VCaP (cell line): ENCODE results near the gene EPHB2.

Experiments
- H3K27ac ChIP-seq: fragments of 450-650 bp; 2 replicates; pipeline ENCODE4 v1.5.1; 2017
- CTCF ChIP-seq: fragments of 450-650 bp; conservative IDR thresholded peaks from 2 replicates; pipeline ENCODE4 v1.5.1; 2017; ENCODE audit warnings: mild to moderate bottlenecking, moderate library complexity

Gene EPHB2

GRCh38 chr1:22799971-22800370 lies 89.3 kb downstream of the EPHB2 start:
- TF ChIP-seq CTCF: no peak
- H3K27ac ChIP-seq: no peak overlapping the region

GRCh38 chr1:22800629-22801028 lies 90.0 kb downstream of the EPHB2 start:
- no peak for TF ChIP-seq CTCF
- no peak overlapping the region for H3K27ac ChIP-seq

GRCh38 chr1:22801347-22801746 lies 90.7 kb downstream of the EPHB2 start:
- H3K27ac ChIP-seq: no peak overlapping the region
- no peak for TF ChIP-seq CTCF

- no peak for TF ChIP-seq CTCF
- H3K27ac ChIP-seq: no peak overlapping the region
Measured at GRCh38 chr1:22801761-22802160, 91.1 kb downstream of the EPHB2 start.

- TF ChIP-seq CTCF: no peak
- no peak overlapping the region for H3K27ac ChIP-seq
Measured at GRCh38 chr1:22803833-22804232, 93.2 kb downstream of the EPHB2 start.

- TF ChIP-seq CTCF: no peak
- no peak overlapping the region for H3K27ac ChIP-seq
Measured at GRCh38 chr1:22804406-22804805, 93.8 kb downstream of the EPHB2 start.

GRCh38 chr1:22804969-22805671 lies 94.5 kb downstream of the EPHB2 start:
- no peak for TF ChIP-seq CTCF
- H3K27ac ChIP-seq: no peak overlapping the region

GRCh38 chr1:22805672-22806038 lies 95.0 kb downstream of the EPHB2 start:
- no peak overlapping the region for H3K27ac ChIP-seq
- TF ChIP-seq CTCF: no peak
